ENCODE data around the gene RAB21.
"Not testable (repeated sequence)": the region's sequence is repeated elsewhere in the genome, so short reads cannot be mapped to it uniquely, and the experiment has no call there.

Gene RAB21

GRCh38 chr12:71746974-71747611 lies 7.6 kb upstream of the RAB21 start:
- DNase-seq = peak in 30 of 42 donors; percentile 12 to 75 (median 52)
- intact Hi-C loops (cut with DNase I) = no loop called here

- intact Hi-C loops (cut with DNase I) = no loop called here
- DNase-seq = no peak
Observed at GRCh38 chr12:71748081-71748850, 6.4 kb upstream of the RAB21 start.

GRCh38 chr12:71749666-71750065 lies 5.0 kb upstream of the RAB21 start:
- intact Hi-C loops (cut with DNase I) = loop anchor here (5.0 to 10.0 kb wide), 2 partner anchors 62 to 335 kb away; partner anchors contain the start of gene TMEM19
- no peak for DNase-seq

GRCh38 chr12:71752891-71753290 lies 1.8 kb upstream of the RAB21 start:
- DNase-seq = no peak
- intact Hi-C loops (cut with DNase I) = loop anchor here (5.0 to 10.0 kb wide), 2 partner anchors 66 to 338 kb away; partner anchors contain the start of gene TMEM19

GRCh38 chr12:71755146-71755892 lies 656 bp downstream of the RAB21 start:
- intact Hi-C loops (cut with DNase I) = loop anchor here (10.0 kb wide), 1 partner anchor 341 kb away; no protein-coding TSS in a partner anchor
- DNase-seq = peak in 27 of 42 donors; percentile 14 to 59 (median 39)

- intact Hi-C loops (cut with DNase I) = loop anchor here (10.0 kb wide), 1 partner anchor 341 kb away; no protein-coding TSS in a partner anchor
- DNase-seq = no peak
Observed at GRCh38 chr12:71756054-71756690, 1.5 kb downstream of the RAB21 start.

GRCh38 chr12:71759941-71760340 lies 5.3 kb downstream of the RAB21 start:
- intact Hi-C loops (cut with DNase I) = loop anchor here (10.0 kb wide), 1 partner anchor 345 kb away; no protein-coding TSS in a partner anchor
- DNase-seq = no peak

- intact Hi-C loops (cut with DNase I) = no loop called here
- no peak for DNase-seq
Observed at GRCh38 chr12:71760471-71760870, 5.8 kb downstream of the RAB21 start.

GRCh38 chr12:71761354-71761753 lies 6.7 kb downstream of the RAB21 start:
- DNase-seq; intact Hi-C loops (cut with DNase I): not testable (repeated sequence)

- no peak for DNase-seq
- intact Hi-C loops (cut with DNase I) = no loop called here
Observed at GRCh38 chr12:71763677-71764379, 9.2 kb downstream of the RAB21 start.

- intact Hi-C loops (cut with DNase I) = no loop called here
- DNase-seq = no peak
Observed at GRCh38 chr12:71764587-71765321, 10.1 kb downstream of the RAB21 start.

- intact Hi-C loops (cut with DNase I) = no loop called here
- no peak for DNase-seq
Observed at GRCh38 chr12:71766202-71766601, 11.5 kb downstream of the RAB21 start.

GRCh38 chr12:71767183-71767582 lies 12.5 kb downstream of the RAB21 start:
- intact Hi-C loops (cut with DNase I) = no loop called here

GRCh38 chr12:71768900-71769299 lies 14.2 kb downstream of the RAB21 start:
- no peak for DNase-seq
- intact Hi-C loops (cut with DNase I) = no loop called here

More at GRCh38 chr12:71767183-71767582, 12.5 kb downstream of the RAB21 start:
- DNase-seq = no peak

- intact Hi-C loops (cut with DNase I) = no loop called here
- DNase-seq = no peak
Observed at GRCh38 chr12:71771069-71771468, 16.4 kb downstream of the RAB21 start.

- intact Hi-C loops (cut with DNase I) = no loop called here
- DNase-seq = no peak
Observed at GRCh38 chr12:71772735-71773134, 18.1 kb downstream of the RAB21 start.

- intact Hi-C loops (cut with DNase I) = loop anchor here (5.0 kb wide), 1 partner anchor 57 kb away; the partner anchor contains the start of gene TBC1D15
- peak; percentile 4 to 82 (median 56) for DNase-seq
Observed at GRCh38 chr12:71780237-71780822, 25.7 kb downstream of the RAB21 start.
